ENCODE data around the gene USP46.

The USP46 gene

GRCh38 chr4:52670739-52671138 lies 11.6 kb upstream of the USP46 start:
- H3K4me3 ChIP-seq (ENCODE audit: low read length): no peak overlapping the region
- no peak for TF ChIP-seq CTCF (IDR thresholded peaks at IDR 0.05; ENCODE audit: insufficient read depth, low read depth, low read length, missing control alignments)
- no peak for DNase-seq (ENCODE audit: low read depth)

DNA sequence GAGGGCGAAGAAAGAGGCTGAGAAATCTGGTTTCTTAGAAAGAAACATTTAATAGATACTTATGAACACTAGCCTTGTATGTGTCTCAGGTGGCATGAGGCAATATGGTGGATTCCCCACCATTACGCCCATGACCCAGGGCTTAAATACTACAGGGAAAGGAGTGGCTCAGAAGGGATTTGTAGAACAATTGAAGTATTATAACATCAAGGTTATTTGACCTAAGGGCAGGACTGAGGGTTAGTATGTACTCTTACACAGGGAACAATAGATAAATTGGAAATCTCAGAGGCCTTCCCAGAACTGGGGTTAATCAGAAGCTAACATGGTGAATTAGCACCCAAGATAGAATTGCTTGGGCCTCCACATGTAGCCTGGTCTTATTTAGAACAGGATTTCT lies 11.0 kb upstream of the USP46 start:
- no peak for TF ChIP-seq CTCF (IDR thresholded peaks at IDR 0.05; ENCODE audit: insufficient read depth, low read depth, low read length, missing control alignments)
- no peak overlapping the region for H3K4me3 ChIP-seq (ENCODE audit: low read length)
- no peak for DNase-seq (ENCODE audit: low read depth)

DNA sequence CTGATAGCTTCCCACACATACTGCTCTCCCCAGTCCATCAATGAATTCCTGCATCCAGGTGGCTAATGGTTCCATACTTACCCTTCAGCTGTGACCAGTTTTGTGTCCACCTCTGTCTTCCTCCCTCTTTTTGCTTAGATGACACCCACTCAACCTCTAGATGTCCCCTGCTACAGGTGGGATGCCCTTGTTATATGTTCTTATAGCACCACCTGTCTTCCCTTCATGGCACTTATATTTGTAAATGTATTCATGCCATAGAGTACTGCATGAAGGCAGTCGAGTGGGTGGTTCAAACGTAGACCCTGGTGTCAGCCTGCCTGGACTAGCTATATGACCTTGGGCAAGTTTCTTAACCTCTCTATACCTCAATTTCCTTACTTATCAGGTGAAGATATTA lies 6.5 kb upstream of the USP46 start:
- DNase-seq (ENCODE audit: low read depth): peak; percentile 43
- H3K4me3 ChIP-seq (ENCODE audit: low read length): no peak overlapping the region
- TF ChIP-seq CTCF (IDR thresholded peaks at IDR 0.05; ENCODE audit: insufficient read depth, low read depth, low read length, missing control alignments): peak; percentile 37

DNA sequence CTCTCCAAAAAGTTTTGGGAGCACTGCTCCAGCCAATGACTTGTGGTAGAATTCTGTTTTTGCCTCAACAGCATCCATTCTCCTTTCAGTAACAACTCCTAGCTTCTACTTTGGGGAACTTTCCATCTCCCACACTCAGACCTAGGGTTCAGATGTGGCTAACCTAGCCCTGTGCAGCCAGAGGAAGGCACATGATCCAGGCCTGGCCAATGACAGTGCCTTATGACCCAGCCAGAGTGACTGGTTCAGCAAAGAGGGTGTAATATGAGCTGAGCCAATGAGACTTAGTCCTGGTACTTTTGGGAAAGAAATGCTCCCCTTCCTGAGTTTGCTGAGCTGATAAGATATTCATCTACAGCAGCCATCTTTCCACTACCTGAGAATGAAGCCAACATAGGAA lies 5.4 kb upstream of the USP46 start:
- no peak for TF ChIP-seq CTCF (IDR thresholded peaks at IDR 0.05; ENCODE audit: insufficient read depth, low read depth, low read length, missing control alignments)
- no peak overlapping the region for H3K4me3 ChIP-seq (ENCODE audit: low read length)
- DNase-seq (ENCODE audit: low read depth): no peak

- TF ChIP-seq CTCF (IDR thresholded peaks at IDR 0.05; ENCODE audit: insufficient read depth, low read depth, low read length, missing control alignments): no peak
- no peak overlapping the region for H3K4me3 ChIP-seq (ENCODE audit: low read length)
- DNase-seq (ENCODE audit: low read depth): peak; percentile 77
Observed at GRCh38 chr4:52661966-52662690, 3.0 kb upstream of the USP46 start.

GRCh38 chr4:52660643-52661042 lies 1.5 kb upstream of the USP46 start:
- H3K4me3 ChIP-seq (ENCODE audit: low read length): no peak overlapping the region
- DNase-seq (ENCODE audit: low read depth): no peak
- TF ChIP-seq CTCF (IDR thresholded peaks at IDR 0.05; ENCODE audit: insufficient read depth, low read depth, low read length, missing control alignments): no peak

GRCh38 chr4:52659722-52660261 lies 691 bp upstream of the USP46 start:
- DNase-seq (ENCODE audit: low read depth): no peak
- peak overlapping the region; percentile 66 for H3K4me3 ChIP-seq (ENCODE audit: low read length)
- TF ChIP-seq CTCF (IDR thresholded peaks at IDR 0.05; ENCODE audit: insufficient read depth, low read depth, low read length, missing control alignments): no peak
